ENCODE data around the gene NANOS1. TPM values are rescaled to one million over a fixed set of nuclear protein-coding genes. Genes with fewer than 3 reads are reported as not detected.
"Not testable (repeated sequence)": the region's sequence is repeated elsewhere in the genome, so short reads cannot be mapped to it uniquely, and the experiment has no call there.

The NANOS1 gene
- total and polyA plus RNA-seq, 2 experiments from 2014 or later, result under 0.01 to 0.15 TPM

DNA sequence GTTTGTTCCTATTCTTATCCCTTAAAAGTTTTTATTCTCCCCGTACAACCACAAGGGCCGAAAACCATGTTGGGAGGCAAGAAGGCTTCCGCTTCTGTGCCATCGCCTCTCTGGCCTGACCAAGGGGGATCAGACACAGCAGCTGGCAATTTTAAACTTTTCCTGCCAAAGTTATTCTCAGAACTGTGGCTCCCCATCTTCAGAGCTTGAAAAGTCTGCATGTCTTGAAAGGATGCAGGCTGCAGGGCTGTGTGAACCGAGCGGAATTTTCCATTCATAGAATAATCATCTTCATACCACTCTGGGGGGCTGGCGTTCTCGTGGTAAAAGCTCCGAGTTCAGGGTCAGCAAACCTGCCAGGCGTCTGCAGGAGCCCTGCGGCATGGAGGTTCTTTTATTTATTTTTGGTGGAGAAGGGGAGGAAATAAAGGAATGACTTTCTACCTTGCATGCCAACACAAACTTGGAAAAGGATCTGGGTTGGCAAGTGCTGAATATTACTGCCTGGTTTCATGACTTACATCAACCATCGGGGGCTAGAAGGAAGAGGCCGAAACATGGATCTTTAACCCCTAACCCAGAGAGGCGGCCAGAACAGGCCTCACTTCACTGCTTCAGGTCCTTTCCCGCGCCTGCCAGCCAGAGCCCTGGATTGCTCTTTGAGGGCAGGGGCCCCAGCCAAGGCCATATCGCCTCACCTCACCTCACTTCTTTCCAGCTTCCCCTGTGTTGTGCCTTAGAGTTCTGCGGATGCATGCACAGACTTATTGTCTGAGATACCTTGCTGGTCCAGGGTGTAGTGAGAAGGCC is 3.0 kb upstream of the NANOS1 start:
- H3K36me3 ChIP-seq (ENCODE audit: low read depth), result no peaks in the 10 kb centered on the region
- no peaks in the 10 kb centered on the region for H4K20me1 ChIP-seq (ENCODE audit: insufficient read depth)
- H3K4me1 ChIP-seq (ENCODE audit: insufficient read depth), result peaks cover 25% of the 10 kb centered on the region
- no peaks in the 10 kb centered on the region for H3K79me2 ChIP-seq (ENCODE audit: insufficient read depth)
- in situ Hi-C loops (cut with MboI), result no loop called here
- no peak overlapping the region for H3K4me2 ChIP-seq (ENCODE audit: unreplicated experiment)
- no peak overlapping the region for H3K4me3 ChIP-seq
- H3K27ac ChIP-seq, result no peak overlapping the region
- TF ChIP-seq EZH2phosphoT487 (IDR thresholded peaks at IDR 0.05; ENCODE audit: insufficient read depth, low read depth), result no peak
- no peak for TF ChIP-seq EZH2 (IDR thresholded peaks at IDR 0.05; ENCODE audit: insufficient read depth, poor library complexity, severe bottlenecking)
- H3K9me2 ChIP-seq (ENCODE audit: insufficient read depth), result no peaks in the 10 kb centered on the region
- H3K27me3 ChIP-seq (replicated peaks; ENCODE audit: insufficient read depth), result no peaks in the 10 kb centered on the region
- peaks cover 24% of the 10 kb centered on the region for H3F3A ChIP-seq (ENCODE audit: insufficient read depth)
- no peak overlapping the region for H2AFZ ChIP-seq
- no peak for DNase-seq
- no peaks in the 10 kb centered on the region for H3K9me3 ChIP-seq (ENCODE audit: low read depth)
- no peak overlapping the region for H3K9ac ChIP-seq
- 67 to 69% methylated on average over 18 of the region's 18 CpGs for WGBS, 2 experiments (ENCODE audit: low coverage in 1 of 2, low lambda C conversion rate in 2 of 2, missing lambda C conversion rate in 2 of 2)

GRCh38 chr10:119028445-119028899 is 1.0 kb upstream of the NANOS1 start:
- H3K9ac ChIP-seq; H3K27ac ChIP-seq; H3K79me2 ChIP-seq (ENCODE audit: insufficient read depth); H4K20me1 ChIP-seq (ENCODE audit: insufficient read depth); H3K4me2 ChIP-seq (ENCODE audit: unreplicated experiment); H3K9me3 ChIP-seq (ENCODE audit: low read depth); H3K27me3 ChIP-seq (replicated peaks; ENCODE audit: insufficient read depth); in situ Hi-C loops (cut with MboI); H3K4me3 ChIP-seq; DNase-seq; H2AFZ ChIP-seq; H3K36me3 ChIP-seq (ENCODE audit: low read depth); H3K9me2 ChIP-seq (ENCODE audit: insufficient read depth): not testable (repeated sequence)
- H3K4me1 ChIP-seq (ENCODE audit: insufficient read depth), result peaks cover 14% of the 10 kb centered on the region
- peaks cover 31% of the 10 kb centered on the region for H3F3A ChIP-seq (ENCODE audit: insufficient read depth)
- 78 to 80% methylated on average over 10 of the region's 10 CpGs for WGBS, 2 experiments (ENCODE audit: low coverage in 1 of 2, low lambda C conversion rate in 2 of 2, missing lambda C conversion rate in 2 of 2)

- Histone ChIP-seq H3K79me2 (ENCODE audit: insufficient read depth) (no peaks in the 10 kb centered on the region), H3K4me3 (peak overlapping the region; percentile 58), H3K9me3 (ENCODE audit: low read depth) (no peaks in the 10 kb centered on the region), H3F3A (ENCODE audit: insufficient read depth) (peaks cover 30% of the 10 kb centered on the region), H3K9ac (no peak overlapping the region), H3K9me2 (ENCODE audit: insufficient read depth) (no peaks in the 10 kb centered on the region), H3K4me2 (ENCODE audit: unreplicated experiment) (peak overlapping the region; percentile 55), H3K27me3 (replicated peaks; ENCODE audit: insufficient read depth) (no peaks in the 10 kb centered on the region), H3K4me1 (ENCODE audit: insufficient read depth) (peaks cover 8% of the 10 kb centered on the region), H2AFZ (no peak overlapping the region; the same call in 1 of the 2 replicates), H3K27ac (no peak overlapping the region), H4K20me1 (ENCODE audit: insufficient read depth) (no peaks in the 10 kb centered on the region), H3K36me3 (ENCODE audit: low read depth) (peaks cover 13% of the 10 kb centered on the region)
- in situ Hi-C loops (cut with MboI), result no loop called here
- TF ChIP-seq EZH2 (IDR thresholded peaks at IDR 0.05; ENCODE audit: insufficient read depth, poor library complexity, severe bottlenecking), result no peak
- TF ChIP-seq EZH2phosphoT487 (IDR thresholded peaks at IDR 0.05; ENCODE audit: insufficient read depth, low read depth), result no peak
- DNase-seq, result peak; percentile 79
- 10 to 18% methylated on average over 33 to 57 of the region's 68 CpGs for WGBS, 2 experiments (ENCODE audit: low coverage in 1 of 2, low lambda C conversion rate in 2 of 2, missing lambda C conversion rate in 2 of 2)
Observed at GRCh38 chr10:119028900-119029612, 458 bp upstream of the NANOS1 start.

- Histone ChIP-seq H3K4me3 (peak overlapping the region; percentile 67), H3K79me2 (ENCODE audit: insufficient read depth) (no peaks in the 10 kb centered on the region), H2AFZ (no peak overlapping the region), H3K4me2 (ENCODE audit: unreplicated experiment) (peak overlapping the region; percentile 62), H3K9me3 (ENCODE audit: low read depth) (no peaks in the 10 kb centered on the region), H3K27me3 (replicated peaks; ENCODE audit: insufficient read depth) (no peaks in the 10 kb centered on the region), H3K9ac (peak overlapping the region; percentile 23), H3F3A (ENCODE audit: insufficient read depth) (peaks cover 36% of the 10 kb centered on the region), H3K4me1 (ENCODE audit: insufficient read depth) (peaks cover 1% of the 10 kb centered on the region), H3K27ac (no peak overlapping the region), H3K9me2 (ENCODE audit: insufficient read depth) (no peaks in the 10 kb centered on the region), H3K36me3 (ENCODE audit: low read depth) (peaks cover 22% of the 10 kb centered on the region), H4K20me1 (ENCODE audit: insufficient read depth) (no peaks in the 10 kb centered on the region)
- TF ChIP-seq EZH2phosphoT487 (IDR thresholded peaks at IDR 0.05; ENCODE audit: insufficient read depth, low read depth), result no peak
- TF ChIP-seq EZH2 (IDR thresholded peaks at IDR 0.05; ENCODE audit: insufficient read depth, poor library complexity, severe bottlenecking), result no peak
- in situ Hi-C loops (cut with MboI), result no loop called here
- DNase-seq, result peak; percentile 57
- 7% methylated on average over 43 to 45 of the region's 65 CpGs for WGBS, 2 experiments (ENCODE audit: low coverage in 1 of 2, low lambda C conversion rate in 2 of 2, missing lambda C conversion rate in 2 of 2)
Observed at GRCh38 chr10:119030421-119031250, 1.1 kb downstream of the NANOS1 start.

Data from GM23248 (cell line).